Hepatocyte (in vitro differentiated cells): ENCODE data around the gene PCNX3. TPM values are rescaled to one million over a fixed set of nuclear protein-coding genes. Genes with fewer than 3 reads are reported as not detected.
A peak's percentile ranks its signal among the peaks of the same experiment; 100 is the strongest.

ENCODE experiments used
- DNase-seq: peaks from one replicate; pipeline ENCODE4 v3.0.0-alpha.2; 2016; ENCODE audit warnings: low spot score
- H2AFZ ChIP-seq: fragments of 200-600 bp; sonication (generic); 2 replicates; pipeline ENCODE4 v1.6.0; 2016; ENCODE audit warnings: antibody characterized with exemption, mild to moderate bottlenecking
- H3K27ac ChIP-seq: fragments of 200-600 bp; sonication (generic); 2 replicates; pipeline ENCODE4 v1.5.1; 2016; ENCODE audit warnings: mild to moderate bottlenecking
- H3K27me3 ChIP-seq: fragments of 200-600 bp; sonication (generic); 2 replicates; pipeline ENCODE4 v1.6.1; 2016
- H3K36me3 ChIP-seq: fragments of 200-600 bp; sonication (generic); replicated peaks from 2 replicates; pipeline ENCODE4 v1.5.1; 2016; ENCODE audit warnings: low read depth; ENCODE audit not compliant: insufficient read depth
- H3K4me1 ChIP-seq: fragments of 200-600 bp; sonication (generic); 2 replicates; pipeline ENCODE4 v1.5.1; 2016; ENCODE audit warnings: mild to moderate bottlenecking, moderate library complexity; ENCODE audit not compliant: insufficient read depth
- H3K4me2 ChIP-seq: fragments of 200-600 bp; sonication (generic); 2 replicates; pipeline ENCODE4 v1.6.0; 2016
- H3K4me3 ChIP-seq: fragments of 200-600 bp; sonication (generic); 2 replicates; pipeline ENCODE4 v1.5.1; 2016; ENCODE audit warnings: mild to moderate bottlenecking
- H3K79me2 ChIP-seq: fragments of 200-600 bp; sonication (generic); 2 replicates; pipeline ENCODE4 v1.6.0; 2017; ENCODE audit warnings: mild to moderate bottlenecking
- H3K9me2 ChIP-seq: fragments of 200-600 bp; sonication (generic); replicated peaks from 2 replicates; pipeline ENCODE4 v1.6.0; 2017; ENCODE audit warnings: mild to moderate bottlenecking; ENCODE audit not compliant: insufficient read depth
- H3K9me3 ChIP-seq: fragments of 200-600 bp; sonication (generic); 2 replicates; pipeline ENCODE4 v1.5.1; 2016; ENCODE audit warnings: low read depth, mild to moderate bottlenecking
- H4K20me1 ChIP-seq: fragments of 200-600 bp; sonication (generic); 2 replicates; pipeline ENCODE4 v1.6.0; 2016; ENCODE audit warnings: mild to moderate bottlenecking; ENCODE audit not compliant: insufficient read depth, poor library complexity, severe bottlenecking
- CTCF ChIP-seq: fragments of 200-600 bp; sonication (generic); IDR thresholded peaks from 2 replicates; pipeline ENCODE4 v1.5.1; 2016; ENCODE audit warnings: antibody characterized with exemption, mild to moderate bottlenecking; ENCODE audit not compliant: poor library complexity
- EZH2 ChIP-seq: fragments of 200-600 bp; sonication (generic); IDR thresholded peaks from 2 replicates; pipeline ENCODE4 v1.6.1; 2016; ENCODE audit warnings: antibody characterized with exemption, mild to moderate bottlenecking, borderline replicate concordance
- EZH2phosphoT487 ChIP-seq: fragments of 200-600 bp; sonication (generic); IDR thresholded peaks from one replicate; pipeline ENCODE4 v1.6.1; 2018; ENCODE audit warnings: antibody characterized with exemption, mild to moderate bottlenecking, low read depth, moderate library complexity; ENCODE audit not compliant: unreplicated experiment, severe bottlenecking
- WGBS: methylation state at CpG from one replicate; pipeline ENCODE4 v1.1.6; 2016; ENCODE audit warnings: low lambda C conversion rate; ENCODE audit errors: missing lambda C conversion rate; 5-methylcytosine and 5-hydroxymethylcytosine counted together
- polyA plus RNA-seq: library from polyadenylated mRNA; unstranded; fragments of >200 nt; fragmentation: Nextera tagmentation; extraction: Ambion mirVana; gene quantifications from 2 replicates; pipeline ENCODE4 v1.2.1, GENCODE V29; 2016
- total RNA-seq: library from RNA; depleted of rRNA; stranded (reverse); fragments of >200 nt; gene quantifications from 2 replicates; pipeline ENCODE4 v1.2.3, GENCODE V29; 2014

The PCNX3 gene
- total and polyA plus RNA-seq, 2 experiments from 2014 or later, result 20.0 to 27.4 TPM

- no peak overlapping the region for H3K4me3 ChIP-seq
- no peaks in the 10 kb centered on the region for H3K27me3 ChIP-seq
- WGBS, result 95% methylated on average over 11 of the region's 14 CpGs
- H3K79me2 ChIP-seq, result peaks cover 2% of the 10 kb centered on the region
- H3K4me1 ChIP-seq, result peaks cover 22% of the 10 kb centered on the region
- H3K9me3 ChIP-seq, result no peaks in the 10 kb centered on the region
- TF ChIP-seq EZH2phosphoT487 (no peak), CTCF (no peak), EZH2 (no peak)
- H3K27ac ChIP-seq, result peak overlapping the region; percentile 98
- H3K36me3 ChIP-seq, result no peaks in the 10 kb centered on the region
- no peak overlapping the region for H3K4me2 ChIP-seq
- H3K9me2 ChIP-seq, result no peaks in the 10 kb centered on the region
- peak; percentile 5 for DNase-seq
- H4K20me1 ChIP-seq, result no peaks in the 10 kb centered on the region
- H2AFZ ChIP-seq, result no peak overlapping the region
Measured at GRCh38 chr11:65654375-65655349, 39.1 kb downstream of the PCNX3 start.

GRCh38 chr11:65655570-65656332, 40.2 kb downstream of the PCNX3 start:
- H3K27ac ChIP-seq, result no peak overlapping the region
- no peak for DNase-seq
- TF ChIP-seq EZH2 (no peak), CTCF (no peak), EZH2phosphoT487 (no peak)
- H3K27me3 ChIP-seq, result no peaks in the 10 kb centered on the region
- H3K4me1 ChIP-seq, result peaks cover 22% of the 10 kb centered on the region
- peaks cover 9% of the 10 kb centered on the region for H3K79me2 ChIP-seq
- H3K9me3 ChIP-seq, result no peaks in the 10 kb centered on the region
- H3K9me2 ChIP-seq, result no peaks in the 10 kb centered on the region
- H3K4me3 ChIP-seq, result no peak overlapping the region
- no peak overlapping the region for H3K4me2 ChIP-seq
- no peaks in the 10 kb centered on the region for H3K36me3 ChIP-seq
- H4K20me1 ChIP-seq, result no peaks in the 10 kb centered on the region
- WGBS, result 94% methylated on average over 16 of the region's 16 CpGs
- H2AFZ ChIP-seq, result no peak overlapping the region

GRCh38 chr11:65657426-65657825, 41.9 kb downstream of the PCNX3 start:
- no peak for DNase-seq
- H3K4me2 ChIP-seq, result no peak overlapping the region
- 96% methylated on average over 7 of the region's 7 CpGs for WGBS
- H3K36me3 ChIP-seq, result no peaks in the 10 kb centered on the region
- H3K9me2 ChIP-seq, result no peaks in the 10 kb centered on the region
- no peak overlapping the region for H2AFZ ChIP-seq
- H3K27ac ChIP-seq, result no peak overlapping the region
- peaks cover 12% of the 10 kb centered on the region for H3K4me1 ChIP-seq
- H3K9me3 ChIP-seq, result no peaks in the 10 kb centered on the region
- no peaks in the 10 kb centered on the region for H3K27me3 ChIP-seq
- no peak overlapping the region for H3K4me3 ChIP-seq
- peaks cover 26% of the 10 kb centered on the region for H3K79me2 ChIP-seq
- TF ChIP-seq CTCF, result no peak
- no peak for TF ChIP-seq EZH2phosphoT487
- no peak for TF ChIP-seq EZH2
- H4K20me1 ChIP-seq, result no peaks in the 10 kb centered on the region
